Medulla oblongata (tissue), 1 donor: Measurements from ENCODE around the gene KLHL8.
A peak's percentile ranks its signal among the peaks of the same experiment; 100 is the strongest.

Experiments used
- DNase-seq: peaks from one replicate; pipeline ENCODE4 v3.0.0-alpha.2; 2015; ENCODE audit errors: extremely low spot score

The KLHL8 gene

GRCh38 chr4:87220094-87220822 lies at the start of gene KLHL8:
KLHL8 (minus strand) TSS chr4:87220618; CDS start chr4:87195539, 25,079 bp downstream.
- peak; percentile 91 for DNase-seq

- DNase-seq: peak; percentile 90
Measured at GRCh38 chr4:87270144-87270543, 49.7 kb upstream of the KLHL8 start.

- DNase-seq: no peak
Measured at GRCh38 chr4:87268411-87268810, 48.0 kb upstream of the KLHL8 start.

DNA sequence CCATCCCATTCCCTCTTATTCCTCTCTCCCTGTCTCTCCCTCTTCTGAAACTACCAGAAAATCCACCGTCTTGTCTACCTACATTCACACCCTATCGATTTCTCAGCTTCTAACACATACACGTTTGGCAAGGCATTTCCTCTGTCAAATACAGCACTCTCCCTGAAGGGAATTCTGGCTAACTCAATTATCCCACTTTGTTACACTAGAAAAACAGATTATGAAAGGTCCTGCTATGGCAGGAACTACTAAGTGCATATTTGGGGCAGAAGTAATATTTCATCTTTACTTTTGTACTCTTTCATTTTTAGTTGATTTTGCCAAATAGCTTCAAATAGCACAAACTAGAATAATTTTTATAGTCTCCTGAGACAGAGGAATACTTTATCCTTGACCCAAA lies 46.6 kb upstream of the KLHL8 start:
- no peak for DNase-seq

- no peak for DNase-seq
Measured at GRCh38 chr4:87262886-87263285, 42.5 kb upstream of the KLHL8 start.

DNA sequence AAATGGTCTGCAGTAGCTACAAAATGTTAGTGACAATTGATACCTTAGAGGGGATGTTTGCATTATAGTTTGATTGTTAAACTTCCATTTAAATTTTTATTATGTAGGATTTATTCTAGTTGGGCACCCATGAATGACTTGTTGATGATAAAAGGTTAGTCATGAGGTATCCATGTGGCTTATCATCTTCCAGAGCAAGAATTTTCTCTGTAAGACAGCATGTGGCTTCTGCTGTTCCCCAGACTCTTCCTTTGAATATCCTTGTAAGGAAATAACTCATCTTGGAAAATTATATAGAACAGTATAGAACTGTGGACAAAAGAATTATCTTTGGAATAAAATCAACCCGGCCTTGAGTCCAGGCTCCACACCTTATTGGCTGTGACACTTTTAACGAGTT lies 40.1 kb upstream of the KLHL8 start:
- no peak for DNase-seq

DNA sequence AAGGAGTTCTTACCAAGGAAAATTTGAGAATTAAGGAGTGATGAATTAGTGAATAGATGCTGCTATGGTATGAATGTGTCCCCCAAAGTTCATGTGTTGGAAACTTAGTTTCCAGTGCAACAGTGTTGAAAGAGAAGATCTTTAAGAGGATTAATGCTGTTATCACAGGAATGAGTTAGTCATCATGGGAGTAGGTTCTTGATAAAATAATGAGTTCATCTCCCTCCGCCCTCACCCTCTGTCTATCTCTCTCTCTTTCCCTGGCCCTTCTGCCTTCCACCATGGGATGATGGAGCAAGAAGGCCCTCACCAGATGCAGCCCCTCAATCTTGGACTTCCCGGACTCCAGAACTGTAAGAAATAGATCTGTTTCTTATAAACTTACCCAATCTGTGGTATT lies 38.3 kb upstream of the KLHL8 start:
- DNase-seq: no peak

DNA sequence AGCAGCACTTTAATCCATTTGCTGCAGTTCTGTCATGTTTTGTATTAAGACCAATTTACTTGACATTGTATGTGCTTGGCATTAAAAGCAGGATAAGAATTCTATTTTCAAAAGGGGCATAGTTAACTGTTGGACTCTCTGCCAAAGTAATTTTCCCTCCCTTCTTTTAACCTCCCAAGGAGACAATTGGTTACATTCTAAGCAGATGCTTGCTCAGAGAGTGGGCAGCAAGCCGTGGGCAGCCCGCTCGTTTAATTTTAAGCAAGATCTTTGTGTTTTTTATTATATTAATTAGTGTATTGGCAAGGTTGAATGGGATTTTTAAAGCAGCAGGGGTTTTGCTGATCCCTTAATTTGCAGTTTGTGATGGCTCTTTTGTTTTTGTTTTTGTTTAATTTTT lies 37.1 kb upstream of the KLHL8 start:
- peak; percentile 61 for DNase-seq

- no peak for DNase-seq
Measured at GRCh38 chr4:87255755-87256154, 35.3 kb upstream of the KLHL8 start.

GRCh38 chr4:87251106-87251505 lies 30.7 kb upstream of the KLHL8 start:
- DNase-seq: peak; percentile 96

- no peak for DNase-seq
Measured at GRCh38 chr4:87250294-87250693, 29.9 kb upstream of the KLHL8 start.

DNA sequence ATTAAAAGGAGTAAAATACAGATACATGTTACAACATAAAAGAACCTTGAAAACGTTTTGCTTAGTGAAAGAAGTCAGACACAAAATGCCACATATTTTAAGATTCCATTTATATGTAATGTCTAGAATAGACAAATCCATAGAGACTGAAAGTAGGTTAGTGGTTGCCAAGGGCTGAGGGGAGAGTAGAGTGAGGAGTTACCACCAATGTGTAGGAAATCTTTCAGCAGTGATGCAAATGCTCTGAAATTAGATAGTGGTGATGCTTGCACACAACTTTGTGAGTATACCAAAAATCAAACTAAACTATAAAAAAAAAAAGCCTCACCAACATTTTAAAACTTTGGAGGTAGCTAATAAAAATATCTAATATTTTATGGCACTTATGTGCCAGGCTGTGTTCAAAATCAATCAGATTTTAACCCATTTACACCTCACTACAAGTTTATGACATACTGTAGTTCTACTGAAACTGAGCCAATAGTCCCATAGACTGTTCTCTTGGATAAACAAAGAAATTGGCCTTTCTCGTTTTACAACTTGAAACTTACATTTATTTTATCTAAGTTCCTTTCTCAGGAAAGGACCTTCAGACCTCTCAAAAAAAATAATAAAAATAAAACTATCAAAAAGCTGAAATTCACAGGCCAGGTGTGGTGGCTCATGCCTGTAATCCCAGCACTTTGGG lies 29.1 kb upstream of the KLHL8 start:
- DNase-seq: no peak

GRCh38 chr4:87243426-87244053 lies 23.1 kb upstream of the KLHL8 start:
- DNase-seq: no peak

DNA sequence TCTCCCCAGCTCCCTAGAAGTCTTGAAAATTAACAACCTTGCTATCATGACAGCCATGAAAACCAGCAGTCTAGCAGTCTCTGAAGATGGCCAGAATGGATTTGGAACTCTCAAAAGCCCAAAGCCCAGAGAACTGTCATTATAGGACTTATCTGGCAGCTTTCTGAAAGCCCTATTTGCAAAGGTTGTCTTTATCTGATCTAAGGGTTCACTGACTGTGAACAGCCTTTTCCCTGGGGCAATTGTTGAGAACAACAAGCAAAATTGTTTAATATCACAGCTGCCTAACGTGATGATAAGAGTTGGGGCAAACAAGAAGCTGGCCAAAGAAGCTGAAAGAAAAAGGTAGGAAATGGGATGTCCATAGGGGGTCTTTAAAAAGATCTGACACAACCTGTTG lies 20.9 kb upstream of the KLHL8 start:
- DNase-seq: no peak

GRCh38 chr4:87240341-87240740 lies 19.9 kb upstream of the KLHL8 start:
- DNase-seq: no peak

DNA sequence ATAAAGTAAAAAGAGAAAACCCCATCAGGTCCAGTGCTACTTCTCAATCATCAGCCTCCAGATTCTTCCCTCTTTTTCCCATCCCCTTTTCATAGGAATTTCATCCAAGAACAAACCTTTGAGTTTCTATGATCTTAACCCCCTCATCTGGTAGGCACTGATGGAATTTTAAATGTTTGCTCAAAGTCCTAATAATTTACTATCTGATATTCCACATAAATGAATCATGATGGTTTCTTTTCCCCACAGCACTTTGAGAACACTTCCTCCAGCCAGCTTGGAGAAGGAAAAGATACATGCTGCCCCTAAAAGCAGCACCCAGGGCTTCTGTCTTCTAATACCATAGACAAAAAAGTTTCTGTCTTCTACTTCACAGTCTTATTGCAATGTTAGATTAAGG lies 19.4 kb upstream of the KLHL8 start:
- no peak for DNase-seq

- no peak for DNase-seq
Measured at GRCh38 chr4:87239194-87239593, 18.8 kb upstream of the KLHL8 start.

GRCh38 chr4:87236861-87237260 lies 16.4 kb upstream of the KLHL8 start:
- DNase-seq: no peak

GRCh38 chr4:87235020-87235671 lies 14.7 kb upstream of the KLHL8 start:
- no peak for DNase-seq

GRCh38 chr4:87232216-87232615 lies 11.8 kb upstream of the KLHL8 start:
- DNase-seq: no peak

DNA sequence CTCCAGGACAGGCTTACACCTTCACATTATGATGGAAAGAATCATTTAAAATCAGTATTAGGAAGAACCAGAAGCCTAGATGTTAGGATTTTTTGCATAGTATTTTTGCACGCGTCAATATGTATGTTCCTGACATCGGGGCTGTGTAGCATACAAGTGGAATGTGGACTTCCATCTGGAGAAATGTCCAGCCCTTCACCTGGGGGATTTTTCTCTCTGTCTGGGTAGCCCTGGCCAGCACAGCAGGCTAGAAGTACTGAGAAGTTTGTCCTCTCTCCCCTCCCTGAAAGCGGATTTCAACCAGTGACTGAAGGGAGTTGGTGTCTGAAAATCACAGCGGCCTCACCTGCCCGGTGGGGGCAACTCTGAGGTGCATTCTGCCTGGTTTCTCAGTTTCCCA lies 10.4 kb upstream of the KLHL8 start:
- DNase-seq: no peak

DNA sequence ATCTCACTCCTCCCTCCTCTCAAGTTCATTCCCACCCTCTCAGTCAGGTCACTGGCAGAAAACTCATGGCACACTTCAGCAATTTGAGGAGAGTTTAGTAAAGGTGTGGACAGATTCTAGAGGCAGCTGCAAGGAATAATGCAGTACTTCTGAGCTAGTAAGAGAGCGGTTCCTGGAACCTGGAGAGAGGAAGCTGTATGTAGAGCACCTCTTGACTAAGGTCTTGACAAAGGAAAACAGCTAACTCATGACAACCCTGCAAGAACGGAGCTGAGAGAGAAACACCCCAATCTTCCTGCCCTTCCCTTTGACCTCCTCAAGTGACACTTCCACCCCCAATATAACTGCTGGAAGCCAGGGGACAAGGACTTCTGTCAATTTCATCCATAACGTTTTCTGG lies 9.6 kb upstream of the KLHL8 start:
- DNase-seq: no peak
